ENCODE measurements around the gene UGT1A9. TPM values are rescaled to one million over a fixed set of nuclear protein-coding genes. Genes with fewer than 3 reads are reported as not detected.
A peak's percentile ranks its signal among the peaks of the same experiment; 100 is the strongest.
"Not testable (repeated sequence)": the region's sequence is repeated elsewhere in the genome, so short reads cannot be mapped to it uniquely, and the experiment has no call there.

Gene UGT1A9
- total RNA-seq, 1 donor from 2014 or later, result not detected

- DNase-seq (ENCODE audit: extremely low read depth, low read depth, low spot score), result no peak
Measured at GRCh38 chr2:233679196-233679595, 7.5 kb downstream of the UGT1A9 start.

DNA sequence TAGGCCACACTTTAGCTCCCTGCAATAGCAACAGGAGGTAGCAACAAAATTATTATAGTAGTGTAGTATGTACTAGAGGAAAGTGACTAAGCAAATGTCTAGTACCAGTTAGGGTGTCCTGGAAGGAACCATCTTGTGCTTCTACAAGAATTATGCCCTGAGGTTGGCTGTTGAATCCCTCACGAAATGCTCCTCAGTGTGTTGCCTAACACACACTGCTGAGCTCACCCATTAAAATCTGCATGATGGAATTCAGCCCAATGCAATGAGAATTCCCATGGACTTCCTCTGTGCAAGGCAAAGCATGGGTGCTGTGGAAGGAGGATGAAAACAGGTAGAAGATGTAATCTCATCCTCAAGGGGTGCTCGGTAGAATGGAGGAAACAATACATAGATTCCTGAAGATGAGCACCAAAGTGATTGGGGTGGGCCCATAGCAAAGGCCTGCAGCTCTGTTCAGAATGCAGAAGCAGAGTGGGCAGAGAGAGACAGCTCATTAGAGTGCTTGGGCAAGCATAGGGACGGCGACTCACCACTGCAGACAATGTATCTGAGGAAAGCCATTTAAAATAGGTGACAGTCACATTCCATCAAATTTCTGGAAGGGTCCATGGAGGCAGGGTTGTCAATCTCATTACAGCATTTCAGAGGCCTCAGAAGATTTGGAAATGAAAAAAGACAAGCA is 8.8 kb downstream of the UGT1A9 start:
- no peak for DNase-seq (ENCODE audit: extremely low read depth, low read depth, low spot score)

DNA sequence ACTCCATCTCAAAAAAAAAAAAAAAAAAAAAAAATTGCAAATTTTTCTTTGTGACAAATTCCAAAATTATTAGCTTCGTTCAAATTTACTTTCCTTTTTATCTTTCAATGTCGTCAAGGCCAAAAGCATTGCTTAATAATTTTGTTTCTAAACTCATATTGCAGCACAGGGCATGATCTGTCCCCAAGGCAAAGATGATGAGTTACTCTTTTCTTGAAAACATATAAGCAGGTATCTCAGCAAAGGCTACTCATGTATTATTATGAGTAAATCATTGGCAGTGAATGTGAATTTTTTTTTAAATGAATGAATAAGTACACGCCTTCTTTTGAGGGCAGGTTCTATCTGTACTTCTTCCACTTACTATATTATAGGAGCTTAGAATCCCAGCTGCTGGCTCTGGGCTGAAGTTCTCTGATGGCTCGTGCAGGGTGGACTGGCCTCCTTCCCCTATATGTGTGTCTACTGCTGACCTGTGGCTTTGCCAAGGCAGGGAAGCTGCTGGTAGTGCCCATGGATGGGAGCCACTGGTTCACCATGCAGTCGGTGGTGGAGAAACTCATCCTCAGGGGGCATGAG is 9.9 kb downstream of the UGT1A9 start, which contains the start of gene UGT1A7:
UGT1A7 (plus strand) TSS at position 381 of the 579 bp plus-strand sequence; CDS start at position 418, 37 bp downstream.
- DNase-seq (ENCODE audit: extremely low read depth, low read depth, low spot score), result no peak

GRCh38 chr2:233684640-233685039 is 12.9 kb downstream of the UGT1A9 start:
- DNase-seq (ENCODE audit: extremely low read depth, low read depth, low spot score), result no peak

GRCh38 chr2:233686928-233687327 is 15.2 kb downstream of the UGT1A9 start:
- DNase-seq (ENCODE audit: extremely low read depth, low read depth, low spot score), result no peak

- DNase-seq (ENCODE audit: extremely low read depth, low read depth, low spot score), result no peak
Measured at GRCh38 chr2:233688341-233688740, 16.6 kb downstream of the UGT1A9 start.

GRCh38 chr2:233689031-233689430 is 17.3 kb downstream of the UGT1A9 start:
- no peak for DNase-seq (ENCODE audit: extremely low read depth, low read depth, low spot score)

DNA sequence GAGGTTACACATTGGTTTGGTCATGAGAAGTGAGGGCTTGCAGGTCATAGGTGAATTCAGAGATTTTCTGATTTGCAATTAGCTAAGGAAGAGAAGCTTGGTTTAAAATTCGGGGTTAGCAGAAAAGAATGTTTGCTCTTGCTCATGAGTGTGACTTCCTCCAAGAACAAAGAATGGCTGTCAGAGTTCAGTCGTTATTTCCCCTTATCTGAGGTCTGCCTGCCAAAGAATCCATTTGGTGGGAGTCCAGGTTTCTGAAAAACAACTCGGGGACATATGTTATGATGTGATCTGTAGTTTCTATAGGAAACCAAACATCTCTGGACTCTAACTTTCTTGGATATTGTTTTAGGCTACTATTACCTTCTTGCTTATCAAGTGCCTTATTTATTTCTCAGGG is 17.8 kb downstream of the UGT1A9 start:
- DNase-seq (ENCODE audit: extremely low read depth, low read depth, low spot score), result peak; percentile 33

DNA sequence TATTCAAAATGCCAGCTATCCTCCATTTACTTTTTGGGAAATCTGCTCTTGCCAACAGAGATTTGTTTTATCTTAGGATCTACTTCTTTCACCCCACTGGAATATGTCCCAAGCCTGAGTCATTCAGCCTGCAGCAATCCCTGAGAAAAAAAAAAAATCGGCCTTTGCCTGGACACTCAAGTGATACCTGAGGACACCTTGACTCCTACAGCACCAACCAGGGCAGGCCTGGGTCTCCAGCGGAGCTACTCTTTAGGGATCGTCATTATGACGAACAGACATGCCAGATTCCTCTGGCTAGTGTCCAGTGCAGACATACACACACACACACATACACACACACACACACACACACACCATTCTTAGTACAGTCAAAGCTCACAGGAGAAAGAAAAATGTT is 18.7 kb downstream of the UGT1A9 start:
- no peak for DNase-seq (ENCODE audit: extremely low read depth, low read depth, low spot score)

- DNase-seq (ENCODE audit: extremely low read depth, low read depth, low spot score), result no peak
Measured at GRCh38 chr2:233691443-233692433, 20.0 kb downstream of the UGT1A9 start.

GRCh38 chr2:233692648-233693047 is 20.9 kb downstream of the UGT1A9 start, which contains the start of gene UGT1A6:
TSS of gene UGT1A6 (plus strand) at chr2:233692890. CDS start at chr2:233693005, 115 bp downstream.
- DNase-seq (ENCODE audit: extremely low read depth, low read depth, low spot score), result no peak

- DNase-seq (ENCODE audit: extremely low read depth, low read depth, low spot score), result no peak
Measured at GRCh38 chr2:233693963-233694362, 22.3 kb downstream of the UGT1A9 start.

GRCh38 chr2:233698740-233699139 is 27.0 kb downstream of the UGT1A9 start:
- DNase-seq (ENCODE audit: extremely low read depth, low read depth, low spot score), result no peak

DNA sequence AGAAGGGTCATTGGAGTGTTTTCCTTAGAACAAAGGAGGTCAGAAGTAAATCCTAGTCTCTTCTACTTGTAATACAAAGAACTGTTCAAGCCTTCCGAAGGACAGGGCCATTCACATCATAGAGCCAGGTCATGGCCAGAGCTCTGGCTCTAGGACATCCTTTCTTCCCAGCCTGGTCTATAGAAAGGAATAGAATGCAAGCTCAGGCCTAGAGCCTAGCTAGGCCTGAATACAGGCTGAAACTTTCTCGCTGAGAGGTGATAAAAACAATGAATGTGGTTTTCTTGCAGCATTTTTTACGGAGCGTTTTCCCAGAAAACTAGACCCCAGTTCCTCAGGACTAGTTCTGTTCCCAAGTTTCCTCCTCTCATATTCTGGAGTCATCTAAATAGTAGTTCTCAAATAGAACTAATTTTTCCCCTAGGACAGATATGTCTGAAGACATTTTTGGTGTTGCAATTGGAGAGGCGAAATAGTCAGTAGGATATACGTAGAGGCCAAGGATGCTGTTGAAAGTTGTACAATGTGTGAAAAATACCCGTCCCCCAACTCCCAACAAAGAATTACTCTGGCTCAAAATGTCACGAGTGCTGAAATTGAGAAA is 27.8 kb downstream of the UGT1A9 start:
- DNase-seq (ENCODE audit: extremely low read depth, low read depth, low spot score), result no peak

GRCh38 chr2:233700028-233700635 is 28.4 kb downstream of the UGT1A9 start:
- no peak for DNase-seq (ENCODE audit: extremely low read depth, low read depth, low spot score)

DNA sequence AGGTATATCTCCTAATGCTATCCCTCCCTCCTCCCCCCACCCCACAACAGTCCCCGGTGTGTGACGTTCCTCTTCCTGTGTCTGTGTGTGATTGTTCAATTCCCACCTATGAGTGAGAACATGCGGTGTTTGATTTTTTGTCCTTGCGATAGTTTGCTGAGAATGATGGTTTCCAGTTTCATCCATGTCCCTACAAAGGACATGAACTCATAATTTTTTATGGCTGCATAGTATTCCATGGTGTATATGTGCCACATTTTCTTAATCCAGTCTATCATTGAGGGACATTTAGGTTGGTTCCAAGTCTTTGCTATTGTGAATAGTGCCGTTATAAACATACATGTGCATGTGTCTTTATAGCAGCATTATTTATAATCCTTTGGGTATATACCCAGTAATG is 29.1 kb downstream of the UGT1A9 start:
- DNase-seq (ENCODE audit: extremely low read depth, low read depth, low spot score), result not testable (repeated sequence)

DNA sequence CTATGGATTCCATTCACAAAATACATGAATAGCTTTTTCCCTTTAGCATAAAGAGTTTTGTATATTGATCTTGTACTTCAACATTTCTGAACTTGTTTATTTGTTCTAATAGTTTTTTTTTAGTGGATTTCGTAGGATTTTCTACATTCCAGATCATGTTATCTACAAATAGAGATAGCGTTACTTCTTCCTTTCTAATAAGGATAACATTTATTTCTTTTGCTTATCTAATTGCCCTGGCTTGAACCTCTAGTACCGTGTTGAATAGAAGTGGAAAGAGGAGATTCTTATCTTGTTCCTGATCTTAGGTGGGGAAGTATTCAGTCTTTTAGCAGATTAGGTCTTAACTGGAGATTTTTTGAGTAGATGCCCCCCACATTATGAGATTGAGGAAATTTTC is 30.5 kb downstream of the UGT1A9 start:
- DNase-seq (ENCODE audit: extremely low read depth, low read depth, low spot score), result no peak

DNA sequence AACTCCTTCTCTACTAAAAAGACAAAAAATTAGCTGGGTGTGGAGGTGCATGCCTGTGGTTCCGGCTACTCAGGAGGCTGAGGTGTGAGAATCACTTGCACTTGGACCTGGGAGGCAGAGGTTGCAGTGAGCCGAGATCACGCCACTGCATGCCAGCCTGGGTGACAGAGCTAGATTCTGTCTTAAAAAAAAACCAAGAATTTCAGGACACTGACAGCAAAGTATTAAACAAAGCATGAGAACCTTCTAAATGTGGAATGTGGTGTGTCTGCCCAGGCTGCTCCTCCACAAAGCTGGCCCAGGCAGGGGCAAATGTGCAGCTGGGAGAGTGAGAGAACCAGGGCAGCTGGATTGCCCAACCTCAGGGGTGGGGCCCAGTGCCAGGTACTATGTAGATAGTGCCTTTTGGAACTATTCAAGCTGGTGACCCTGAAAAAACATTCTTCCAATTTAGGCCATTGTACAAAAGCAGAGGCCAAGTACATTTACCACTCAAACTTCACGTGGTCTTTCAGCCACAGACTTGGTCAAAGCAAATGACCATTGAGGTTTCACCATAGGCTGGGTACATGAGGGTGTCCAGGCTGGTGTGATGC is 34.3 kb downstream of the UGT1A9 start:
- no peak for DNase-seq (ENCODE audit: extremely low read depth, low read depth, low spot score)

- no peak for DNase-seq (ENCODE audit: extremely low read depth, low read depth, low spot score)
Measured at GRCh38 chr2:233706720-233707119, 35.0 kb downstream of the UGT1A9 start.
